ENCODE measurements around the gene CBLB.

DNA sequence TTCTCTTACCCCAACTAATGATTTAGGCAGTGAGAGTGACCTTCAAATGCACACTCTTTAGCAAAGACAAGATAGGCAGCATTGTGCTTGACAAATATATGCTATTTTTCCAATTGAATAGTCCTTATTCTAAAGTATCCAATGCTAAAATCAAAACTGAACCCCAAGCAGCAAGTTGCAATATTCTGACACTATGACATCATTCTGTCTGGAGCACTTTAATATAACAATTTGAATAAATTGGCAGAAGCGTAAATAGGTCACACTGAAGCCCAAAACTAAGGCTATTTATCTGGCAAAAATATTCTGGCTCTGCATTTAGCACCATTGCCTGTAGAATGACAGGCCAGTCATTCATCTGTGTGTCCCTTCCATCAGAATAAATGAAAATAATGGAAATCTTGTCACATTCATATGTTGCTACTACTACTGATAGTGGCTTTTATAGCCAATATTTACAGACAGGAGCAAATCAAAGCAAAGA is 2.9 kb downstream of the CBLB start:
- TF ChIP-seq, protein P1, sequence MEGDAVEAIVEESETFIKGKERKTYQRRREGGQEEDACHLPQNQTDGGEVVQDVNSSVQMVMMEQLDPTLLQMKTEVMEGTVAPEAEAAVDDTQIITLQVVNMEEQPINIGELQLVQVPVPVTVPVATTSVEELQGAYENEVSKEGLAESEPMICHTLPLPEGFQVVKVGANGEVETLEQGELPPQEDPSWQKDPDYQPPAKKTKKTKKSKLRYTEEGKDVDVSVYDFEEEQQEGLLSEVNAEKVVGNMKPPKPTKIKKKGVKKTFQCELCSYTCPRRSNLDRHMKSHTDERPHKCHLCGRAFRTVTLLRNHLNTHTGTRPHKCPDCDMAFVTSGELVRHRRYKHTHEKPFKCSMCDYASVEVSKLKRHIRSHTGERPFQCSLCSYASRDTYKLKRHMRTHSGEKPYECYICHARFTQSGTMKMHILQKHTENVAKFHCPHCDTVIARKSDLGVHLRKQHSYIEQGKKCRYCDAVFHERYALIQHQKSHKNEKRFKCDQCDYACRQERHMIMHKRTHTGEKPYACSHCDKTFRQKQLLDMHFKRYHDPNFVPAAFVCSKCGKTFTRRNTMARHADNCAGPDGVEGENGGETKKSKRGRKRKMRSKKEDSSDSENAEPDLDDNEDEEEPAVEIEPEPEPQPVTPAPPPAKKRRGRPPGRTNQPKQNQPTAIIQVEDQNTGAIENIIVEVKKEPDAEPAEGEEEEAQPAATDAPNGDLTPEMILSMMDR (IDR thresholded peaks at IDR 0.05), result no peak
- no peak for TF ChIP-seq POLR2A (IDR thresholded peaks at IDR 0.05)
